Hepatocyte (in vitro differentiated cells): ENCODE results near the gene LSM4.
"Not testable (repeated sequence)": the region's sequence is repeated elsewhere in the genome, so short reads cannot be mapped to it uniquely, and the experiment has no call there.

Source experiments
- CTCF ChIP-seq: fragments of 200-600 bp; sonication (generic); IDR thresholded peaks from 2 replicates; pipeline ENCODE4 v1.5.1; 2016; ENCODE audit warnings: antibody characterized with exemption, mild to moderate bottlenecking; ENCODE audit not compliant: poor library complexity
- EZH2 ChIP-seq: fragments of 200-600 bp; sonication (generic); IDR thresholded peaks from 2 replicates; pipeline ENCODE4 v1.6.1; 2016; ENCODE audit warnings: antibody characterized with exemption, mild to moderate bottlenecking, borderline replicate concordance

GRCh38 chr19:18348818-18349339 lies 26.0 kb upstream of the LSM4 start:
- not testable (repeated sequence) for TF ChIP-seq CTCF, EZH2
